B cell (primary cell): Measurements from ENCODE around the gene UBA3. TPM values are rescaled to one million over a fixed set of nuclear protein-coding genes. Genes with fewer than 3 reads are reported as not detected.

ENCODE experiments used
- ATAC-seq: fragments of 200-7000 bp; cut with Tn5 transposase; one replicate; pipeline ENCODE4 v1.10.0; 2021; ENCODE audit warnings: low read depth, mild to moderate bottlenecking, moderate number of reproducible peaks, moderate library complexity
- CTCF ChIA-PET: fragments of 350-600 bp; sonication (Branson Sonifier 250); formaldehyde crosslinking; loops from one replicate; lab custom pipeline; 2021; ENCODE audit warnings: antibody characterized with exemption, inconsistent platforms; lab: Charles Lee
- POLR2A ChIA-PET: fragments of 350-600 bp; sonication (Branson Sonifier 250); formaldehyde crosslinking; loops from one replicate; lab custom pipeline; 2021; ENCODE audit warnings: antibody characterized with exemption; lab: Charles Lee
- DNase-seq: peaks from one replicate; pipeline ENCODE4 v3.0.0; 2013
- H2AFZ ChIP-seq: 2 replicates; pipeline ENCODE4 v1.6.1; 2012; ENCODE audit warnings: mild to moderate bottlenecking, low read depth, low read length; ENCODE audit not compliant: insufficient read depth, poor library complexity, severe bottlenecking
- H3K27ac ChIP-seq, 2 donors: 1 replicate in 1 of 2; 2 replicates in 1 of 2; pipeline ENCODE4 v1.5.1; 2012 to 2013; ENCODE audit warnings: low read length in 2 of 2, mild to moderate bottlenecking in 2 of 2, moderate library complexity in 1 of 2
- H3K27me3 ChIP-seq, 4 experiments: fragments of 200-600 bp in 1 of 4; sonication (generic) in 1 of 4; replicated peaks in 1 of 4; 1 replicate in 2 of 4; 2 replicates in 2 of 4; pipeline versions ENCODE4 v1.6.1 to v1.7.0; 2013 to 2016; ENCODE audit warnings: low read length in 3 of 4, mild to moderate bottlenecking in 2 of 4, mixed read lengths in 1 of 4, moderate library complexity in 1 of 4; ENCODE audit not compliant: insufficient read depth in 4 of 4, control insufficient read depth in 3 of 4; ENCODE audit errors: control extremely low read depth in 1 of 4
- H3K36me3 ChIP-seq, 2 experiments: replicated peaks in 1 of 2; 1 replicate in 1 of 2; 2 replicates in 1 of 2; pipeline versions ENCODE4 v1.6.1 to v1.7.1; 2013; ENCODE audit warnings: low read length in 1 of 2; ENCODE audit not compliant: insufficient read depth in 2 of 2, control insufficient read depth in 1 of 2; ENCODE audit errors: control extremely low read depth in 1 of 2, extremely low read depth in 1 of 2
- H3K4me1 ChIP-seq, 2 donors: fragments of 200-600 bp in 1 of 2; sonication (generic) in 1 of 2; 1 replicate in 1 of 2; 2 replicates in 1 of 2; pipeline versions ENCODE4 v1.5.1 to v1.6.1; 2013 to 2017; ENCODE audit warnings: low read length in 2 of 2; ENCODE audit not compliant: control insufficient read depth in 2 of 2, insufficient read depth in 2 of 2
- H3K4me2 ChIP-seq: replicated peaks from 2 replicates; pipeline ENCODE3; 2012; ENCODE audit warnings: mild to moderate bottlenecking, low read depth, low read length; ENCODE audit not compliant: poor library complexity, severe bottlenecking
- H3K4me3 ChIP-seq, 5 experiments: fragments of 200-600 bp in 1 of 5; sonication (generic) in 1 of 5; 1 replicate in 3 of 5; 2 replicates in 2 of 5; pipeline versions ENCODE4 v1.5.1 to v1.7.0; 2011 to 2016; ENCODE audit warnings: low read length in 4 of 5, mild to moderate bottlenecking in 4 of 5, low read depth in 2 of 5, control low read depth in 1 of 5, moderate library complexity in 1 of 5; ENCODE audit not compliant: insufficient read depth in 1 of 5; ENCODE audit errors: control extremely low read depth in 1 of 5, extremely low read depth in 1 of 5
- H3K79me2 ChIP-seq: fragments of 200-600 bp; sonication (generic); one replicate; pipeline ENCODE4 v1.6.0; 2016; ENCODE audit warnings: low read length; ENCODE audit not compliant: control insufficient read depth, insufficient read depth
- H3K9ac ChIP-seq: fragments of 200-600 bp; sonication (generic); 2 replicates; pipeline ENCODE4 v1.6.1; 2017; ENCODE audit warnings: mild to moderate bottlenecking, low read length, moderate library complexity
- H3K9me3 ChIP-seq, 3 donors: one replicate each; pipeline versions ENCODE4 v1.6.1 to v1.7.1; 2013; ENCODE audit warnings: low read length in 2 of 3; ENCODE audit not compliant: control insufficient read depth in 2 of 3, insufficient read depth in 1 of 3; ENCODE audit errors: control extremely low read depth in 1 of 3
- H4K20me1 ChIP-seq: 2 replicates; pipeline ENCODE4 v1.6.0; 2012; ENCODE audit warnings: mild to moderate bottlenecking, low read length; ENCODE audit not compliant: insufficient read depth, control insufficient read depth, poor library complexity, severe bottlenecking
- H3K27ac Mint-ChIP-seq: one replicate; pipeline ENCODE4 v1.8.0; 2021; ENCODE audit warnings: mixed read lengths
- H3K27me3 Mint-ChIP-seq: one replicate; pipeline ENCODE4 v1.8.0; 2021; ENCODE audit warnings: mixed read lengths
- H3K4me1 Mint-ChIP-seq: one replicate; pipeline ENCODE4 v1.8.0; 2021; ENCODE audit warnings: mixed read lengths
- H3K4me3 Mint-ChIP-seq: one replicate; pipeline ENCODE4 v1.8.0; 2021; ENCODE audit warnings: mixed read lengths
- H3K9me3 Mint-ChIP-seq: one replicate; pipeline ENCODE4 v1.8.0; 2022; ENCODE audit warnings: mixed read lengths; ENCODE audit not compliant: insufficient read depth
- EZH2 ChIP-seq: IDR thresholded peaks from 2 replicates; pipeline ENCODE4 v1.6.1; 2012; ENCODE audit warnings: borderline replicate concordance, low read depth, mild to moderate bottlenecking, moderate library complexity, low read length; ENCODE audit not compliant: insufficient read depth, poor library complexity, severe bottlenecking
- WGBS: methylation state at CpG from one replicate; pipeline ENCODE4 v1.1.5; 2013; ENCODE audit warnings: missing lambda C conversion rate; ENCODE audit not compliant: insufficient coverage; 5-methylcytosine and 5-hydroxymethylcytosine counted together
- intact Hi-C: fragments of 100-400 bp; cut with micrococcal nuclease; formaldehyde crosslinking; loops from one replicate; pipeline ENCODE4 v1.10.0; 2022
- polyA plus RNA-seq: library from polyadenylated mRNA; depleted of rRNA; stranded (reverse); fragments of >200 nt; gene quantifications from 2 replicates; pipeline ENCODE4 v1.2.3, GENCODE V29; 2012
- total RNA-seq, 2 donors: library from RNA; stranded (reverse); fragments of 120-200 nt in 1 of 2; gene quantifications; 1 replicate in 1 of 2; 2 replicates in 1 of 2; pipeline versions ENCODE4 v1.2.3 to v1.2.4, GENCODE V29; 2013 to 2022
- TF ChIP-seq, protein P1 (sequence below): fragments of 200-600 bp; IDR thresholded peaks from one replicate; pipeline ENCODE4 v1.8.0; 2022; ENCODE audit warnings: antibody characterized with exemption, mild to moderate bottlenecking

The UBA3 gene
- total and polyA plus RNA-seq, 2 donors (not counting 1 experiment from before 2014, with no cell fraction given): 42.2 to 99.8 TPM

DNA sequence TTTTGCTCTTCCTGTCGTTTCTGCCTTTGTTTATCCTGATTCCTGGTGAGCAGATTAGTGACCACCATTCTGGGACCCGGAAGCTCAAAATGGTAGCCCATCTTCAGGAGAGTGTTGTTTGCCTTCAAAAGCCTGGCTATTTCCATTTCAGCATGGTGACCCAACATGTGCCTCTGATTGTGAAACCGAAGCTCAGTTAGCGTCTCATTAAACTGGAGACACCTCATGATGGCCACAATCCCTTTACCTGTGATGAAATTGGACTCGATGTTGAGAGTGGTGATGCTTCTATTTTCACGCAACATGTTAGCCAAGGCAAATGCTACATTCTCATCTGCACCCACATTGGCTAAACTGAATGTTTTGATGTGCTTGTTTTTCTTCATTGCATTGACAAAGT is 39.0 kb upstream of the UBA3 start:
- no peak for ATAC-seq
- Histone ChIP-seq H3K36me3 (no peaks in the 10 kb centered on the region), H3K4me3 (no peak overlapping the region), H3K4me1 (no peaks in the 10 kb centered on the region), H3K9ac (no peak overlapping the region), H3K27ac (no peak overlapping the region), H4K20me1 (no peaks in the 10 kb centered on the region), H3K9me3 (no peaks in the 10 kb centered on the region), H3K27me3 (no peaks in the 10 kb centered on the region), H3K79me2 (no peaks in the 10 kb centered on the region), H3K4me2 (no peak overlapping the region), H2AFZ (no peak overlapping the region)
- peaks cover 5% of the 10 kb centered on the region for H3K4me1 Mint-ChIP-seq
- WGBS: 98% methylated on average over 4 of the region's 6 CpGs
- H3K4me3 Mint-ChIP-seq: no peak overlapping the region
- no peak overlapping the region for H3K27ac Mint-ChIP-seq
- no peaks in the 10 kb centered on the region for H3K27me3 Mint-ChIP-seq
- no peaks in the 10 kb centered on the region for H3K9me3 Mint-ChIP-seq
- TF ChIP-seq EZH2: no peak
- TF ChIP-seq, protein P1, sequence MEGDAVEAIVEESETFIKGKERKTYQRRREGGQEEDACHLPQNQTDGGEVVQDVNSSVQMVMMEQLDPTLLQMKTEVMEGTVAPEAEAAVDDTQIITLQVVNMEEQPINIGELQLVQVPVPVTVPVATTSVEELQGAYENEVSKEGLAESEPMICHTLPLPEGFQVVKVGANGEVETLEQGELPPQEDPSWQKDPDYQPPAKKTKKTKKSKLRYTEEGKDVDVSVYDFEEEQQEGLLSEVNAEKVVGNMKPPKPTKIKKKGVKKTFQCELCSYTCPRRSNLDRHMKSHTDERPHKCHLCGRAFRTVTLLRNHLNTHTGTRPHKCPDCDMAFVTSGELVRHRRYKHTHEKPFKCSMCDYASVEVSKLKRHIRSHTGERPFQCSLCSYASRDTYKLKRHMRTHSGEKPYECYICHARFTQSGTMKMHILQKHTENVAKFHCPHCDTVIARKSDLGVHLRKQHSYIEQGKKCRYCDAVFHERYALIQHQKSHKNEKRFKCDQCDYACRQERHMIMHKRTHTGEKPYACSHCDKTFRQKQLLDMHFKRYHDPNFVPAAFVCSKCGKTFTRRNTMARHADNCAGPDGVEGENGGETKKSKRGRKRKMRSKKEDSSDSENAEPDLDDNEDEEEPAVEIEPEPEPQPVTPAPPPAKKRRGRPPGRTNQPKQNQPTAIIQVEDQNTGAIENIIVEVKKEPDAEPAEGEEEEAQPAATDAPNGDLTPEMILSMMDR: no peak
- ChIA-PET CTCF (interaction anchor here (1.1 to 3.8 kb wide), 5 partner anchors 14 to 67 kb away, joined by 3 to 25 read pairs (median 4); partner anchors contain the start of gene TMF1), POLR2A (no interaction called here)
- intact Hi-C loops: no loop called here
- no peak for DNase-seq

DNA sequence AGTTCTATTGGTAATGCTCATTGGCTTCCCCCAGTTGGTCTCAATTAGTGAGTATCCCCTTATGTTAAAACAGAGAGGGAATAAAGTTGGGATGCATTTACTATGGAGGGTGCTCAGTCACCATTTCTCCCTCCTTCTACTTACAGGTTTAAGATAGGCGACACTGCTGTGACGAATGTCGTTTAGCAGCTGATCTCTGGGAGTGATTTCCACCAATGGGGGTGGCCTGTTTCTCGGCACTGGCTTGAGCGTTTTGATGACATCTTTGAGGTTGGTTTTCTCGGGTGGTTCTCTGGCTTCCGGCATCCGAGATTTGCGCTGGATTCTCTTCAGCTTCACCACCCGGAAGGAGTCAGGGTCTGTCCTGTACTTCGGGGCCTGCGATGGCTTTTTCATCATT is 38.4 kb upstream of the UBA3 start:
- Mint-ChIP-seq H3K9me3 (no peaks in the 10 kb centered on the region), H3K27me3 (no peaks in the 10 kb centered on the region), H3K27ac (no peak overlapping the region), H3K4me3 (no peak overlapping the region), H3K4me1 (peaks cover 5% of the 10 kb centered on the region)
- Histone ChIP-seq H3K4me2 (no peak overlapping the region), H3K36me3 (no peaks in the 10 kb centered on the region), H3K4me1 (no peaks in the 10 kb centered on the region), H3K9me3 (no peaks in the 10 kb centered on the region), H4K20me1 (no peaks in the 10 kb centered on the region), H3K27ac (no peak overlapping the region), H2AFZ (no peak overlapping the region), H3K4me3 (no peak overlapping the region), H3K9ac (no peak overlapping the region), H3K79me2 (no peaks in the 10 kb centered on the region), H3K27me3 (no peaks in the 10 kb centered on the region)
- POLR2A ChIA-PET: no interaction called here
- intact Hi-C loops: no loop called here
- TF ChIP-seq EZH2: no peak
- TF ChIP-seq, protein P1: no peak
- DNase-seq (no peak), ATAC-seq (no peak)
- WGBS: 97% methylated on average over 12 of the region's 12 CpGs
- CTCF ChIA-PET: interaction anchor here (1.1 to 3.8 kb wide), 4 partner anchors 13 to 42 kb away, joined by 3 to 25 read pairs (median 5); no protein-coding TSS in a partner anchor
